K562 (cell line): ENCODE results near the gene RBM20. TPM values are rescaled to one million over a fixed set of nuclear protein-coding genes. Genes with fewer than 3 reads are reported as not detected.

Experiments
- ATAC-seq: fragments of 200-7000 bp; cut with Tn5 transposase; 3 replicates; pipeline ENCODE4 v1.9.1; 2020; ENCODE audit warnings: moderate library complexity
- BruUV-seq: library from RNA; stranded (reverse); fragments of 400-500 nt; replicated peaks from 2 replicates; lab custom pipeline; 2021; lab: Mats Ljungman, UMichigan
- CTCF ChIA-PET: fragments of 300-600 bp; formaldehyde crosslinking; extraction: SDS; loops from one replicate; lab custom pipeline; 2021; ENCODE audit warnings: low intra/inter-chr PET ratio; lab: Yijun Ruan, JAX
- POLR2A ChIA-PET: fragments of 300-600, 350-650 bp; sonication (Branson Sonifier 250); formaldehyde crosslinking; extraction: SDS; loops from one replicate; lab custom pipeline; 2021; ENCODE audit warnings: antibody characterized with exemption, inconsistent platforms; lab: Yijun Ruan, JAX
- DNase-seq, 4 experiments: peaks; one replicate each; pipeline versions ENCODE4 v3.0.0 to v3.0.0-alpha.2; 2011 to 2018; ENCODE audit warnings: low spot score in 3 of 4, mixed read lengths in 3 of 4; ENCODE audit errors: extremely low read depth in 1 of 4
- FAIRE-seq: peaks from 2 replicates; lab custom pipeline; 2011; peaks lifted over from hg19 to GRCh38; lab: Jason Lieb, UNC
- H2AFZ ChIP-seq: 2 replicates; pipeline ENCODE4 v1.6.0; 2011; ENCODE audit warnings: low read depth, low read length, control low read depth, inconsistent platforms
- H3K27ac ChIP-seq: fragments of 200-600 bp; 3 replicates; pipeline ENCODE4 v1.8.0; 2011; ENCODE audit warnings: low read depth, mild to moderate bottlenecking, control low read depth, inconsistent platforms, low read length, moderate library complexity, mixed read lengths; ENCODE audit errors: extremely low read depth
- H3K27me3 ChIP-seq, 2 experiments: fragments of 300-600 bp in 1 of 2; 2 replicates in 1 of 2; 3 replicates in 1 of 2; pipeline versions ENCODE4 v1.6.0 to v1.8.0; 2011; ENCODE audit warnings: inconsistent platforms in 2 of 2, low read length in 2 of 2, mild to moderate bottlenecking in 1 of 2, mixed read lengths in 1 of 2, moderate library complexity in 1 of 2; ENCODE audit not compliant: control insufficient read depth in 2 of 2, insufficient read depth in 2 of 2
- H3K36me3 ChIP-seq: fragments of 300-600 bp; 3 replicates; pipeline ENCODE4 v1.8.0; 2011; ENCODE audit warnings: mild to moderate bottlenecking, low read length, inconsistent platforms; ENCODE audit not compliant: control insufficient read depth, insufficient read depth
- H3K4me1 ChIP-seq, 2 experiments: fragments of 200-600 bp in 1 of 2; replicated peaks in 1 of 2; 2 replicates in 1 of 2; 3 replicates in 1 of 2; pipeline versions ENCODE4 v1.5.1 to v1.8.0; 2011; ENCODE audit warnings: inconsistent platforms in 2 of 2, low read length in 2 of 2, mild to moderate bottlenecking in 1 of 2, mixed read lengths in 1 of 2, moderate library complexity in 1 of 2; ENCODE audit not compliant: control insufficient read depth in 2 of 2, insufficient read depth in 2 of 2
- H3K4me2 ChIP-seq: 2 replicates; pipeline ENCODE4 v1.6.1; 2011; ENCODE audit warnings: low read length, control low read depth, inconsistent platforms, mixed read lengths; ENCODE audit not compliant: insufficient read depth
- H3K4me3 ChIP-seq: fragments of 200-600 bp; sonication (generic), shearing (Covaris generic); 2 replicates; pipeline ENCODE4 v1.5.1; 2016; ENCODE audit warnings: control low read depth, inconsistent platforms
- H3K79me2 ChIP-seq: fragments of 200-600 bp; 3 replicates; pipeline ENCODE4 v1.8.0; 2011; ENCODE audit warnings: low read length, inconsistent platforms; ENCODE audit not compliant: control insufficient read depth, insufficient read depth
- H3K9ac ChIP-seq, 2 experiments: 2 replicates each; pipeline versions ENCODE4 v1.6.0 to v1.6.1; 2011; ENCODE audit warnings: low read depth in 2 of 2, low read length in 2 of 2, control low read depth in 1 of 2, inconsistent platforms in 1 of 2, mild to moderate bottlenecking in 1 of 2, mixed read lengths in 1 of 2; ENCODE audit not compliant: insufficient read depth in 1 of 2
- H3K9me1 ChIP-seq: one replicate; pipeline ENCODE4 v1.6.0; 2011; ENCODE audit warnings: inconsistent platforms, mild to moderate bottlenecking, low read length, moderate library complexity; ENCODE audit not compliant: control insufficient read depth, insufficient read depth
- H3K9me3 ChIP-seq: replicated peaks from 2 replicates; pipeline ENCODE4 v1.5.1; 2011; ENCODE audit warnings: low read depth, low read length, inconsistent platforms; ENCODE audit not compliant: control insufficient read depth, insufficient read depth
- H4K20me1 ChIP-seq: replicated peaks from 2 replicates; pipeline ENCODE4 v1.6.1; 2011; ENCODE audit warnings: low read length, inconsistent platforms, mixed read lengths; ENCODE audit not compliant: control insufficient read depth, insufficient read depth
- ASH1L ChIP-seq: fragments of 450-650 bp; IDR thresholded peaks from 2 replicates; pipeline ENCODE4 v1.6.1; 2018; ENCODE audit warnings: borderline replicate concordance, mild to moderate bottlenecking, low read depth; ENCODE audit not compliant: partially characterized antibody
- GABPB1 ChIP-seq: sonication (generic); formaldehyde crosslinking; IDR thresholded peaks from 2 replicates; pipeline ENCODE4 v1.8.0; 2022; ENCODE audit warnings: mild to moderate bottlenecking, missing genetic modification reagents
- HDAC3 ChIP-seq: fragments of 450-650 bp; IDR thresholded peaks from 2 replicates; pipeline ENCODE4 v1.6.1; 2018; ENCODE audit warnings: borderline replicate concordance, mild to moderate bottlenecking, moderate library complexity; ENCODE audit not compliant: partially characterized antibody
- NCOA4 ChIP-seq: fragments of 450-650 bp; IDR thresholded peaks from 2 replicates; pipeline ENCODE4 v1.6.1; 2018; ENCODE audit warnings: mild to moderate bottlenecking; ENCODE audit not compliant: partially characterized antibody
- POLR2AphosphoS5 ChIP-seq: IDR thresholded peaks from 2 replicates; pipeline ENCODE4 v1.6.1; 2011; ENCODE audit warnings: mild to moderate bottlenecking, low read depth, low read length, moderate library complexity; ENCODE audit not compliant: control insufficient read depth, insufficient read depth
- POLR2H ChIP-seq: IDR thresholded peaks from 2 replicates; pipeline ENCODE4 v1.6.1; 2016; ENCODE audit warnings: missing genetic modification characterization, low read depth, mild to moderate bottlenecking, control low read depth, missing compliant biosample characterization, moderate library complexity
- RBFOX2 ChIP-seq: fragments of 200-400 bp; formaldehyde crosslinking; IDR thresholded peaks from 2 replicates; pipeline ENCODE4 v1.6.1; 2017; ENCODE audit warnings: low read depth, mild to moderate bottlenecking, low read length, moderate library complexity
- SMAD4 ChIP-seq: fragments of 250-450 bp; sonication (Bioruptor Pico); conservative IDR thresholded peaks from 2 replicates; pipeline ENCODE4 v1.8.0; 2021; ENCODE audit warnings: inconsistent platforms, mild to moderate bottlenecking, moderate library complexity
- WGBS: fragments of 100-300 bp; shearing (Covaris generic); methylation state at CpG from one replicate; pipeline ENCODE4 v1.1.6; 2016; ENCODE audit warnings: low coverage, mixed read lengths; ENCODE audit not compliant: insufficient coverage; ENCODE audit errors: missing lambda C conversion rate; 5-methylcytosine and 5-hydroxymethylcytosine counted together
- in situ Hi-C: fragments of 300-500 bp; cut with MboI; formaldehyde crosslinking; loops from 4 replicates; pipeline ENCODE4 v1.15.0; 2018; ENCODE audit warnings: inconsistent platforms, mixed read lengths
- intact Hi-C: fragments of 100-400 bp; cut with micrococcal nuclease; formaldehyde crosslinking; loops from 2 replicates; pipeline ENCODE4 v1.14.2; 2022
- polyA plus RNA-seq, 8 experiments: library from polyadenylated mRNA; depleted of rRNA in 4 of 8; stranded (reverse) in 5 of 8; unstranded in 3 of 8; fragments of >200 nt; fragmentation: Nextera tagmentation in 2 of 8; fragmentation: Illumina TruSeq in 1 of 8; extraction: Ambion mirVana in 2 of 8; extraction: Trizol in 1 of 8; gene quantifications; 2 replicates each; pipeline versions ENCODE4 v1.2.1 to v1.2.3, GENCODE V29; 2011 to 2014; ENCODE audit warnings: inconsistent platforms in 1 of 8, missing spikeins in 1 of 8
- total RNA-seq, 7 experiments: library from RNA; depleted of rRNA in 6 of 7; stranded (reverse); fragments of >200 nt in 6 of 7; fragmentation: Illumina TruSeq in 2 of 7; extraction: Trizol in 2 of 7; gene quantifications; 2 replicates each; pipeline versions ENCODE4 v1.2.1 to v1.2.3, GENCODE V29; 2011 to 2021; ENCODE audit warnings: low replicate concordance in 1 of 7
- TF ChIP-seq, protein P1 (sequence below): fragments of 450-650 bp; IDR thresholded peaks from 2 replicates; pipeline ENCODE4 v1.6.1; 2016; ENCODE audit warnings: antibody characterized with exemption
- TF ChIP-seq, protein P2 (sequence below): fragments of 450-650 bp; IDR thresholded peaks from 2 replicates; pipeline ENCODE4 v1.7.1; 2018; ENCODE audit warnings: mild to moderate bottlenecking, low read depth; ENCODE audit not compliant: partially characterized antibody

RBM20 gene
- total and polyA plus RNA-seq, 9 of the 15 experiments (the other 6 are each of a cell fraction or from before 2014, with no cell fraction given) = 0.63 to 5.7 (median 3.2) TPM

GRCh38 chr10:110870823-110871297 is 226.7 kb downstream of the RBM20 start (continued):
- 0 out of 2 replicates have a peak, but pooled peaks have one; percentile 13 for TF ChIP-seq SMAD4
- no peak for TF ChIP-seq NCOA4

DNA sequence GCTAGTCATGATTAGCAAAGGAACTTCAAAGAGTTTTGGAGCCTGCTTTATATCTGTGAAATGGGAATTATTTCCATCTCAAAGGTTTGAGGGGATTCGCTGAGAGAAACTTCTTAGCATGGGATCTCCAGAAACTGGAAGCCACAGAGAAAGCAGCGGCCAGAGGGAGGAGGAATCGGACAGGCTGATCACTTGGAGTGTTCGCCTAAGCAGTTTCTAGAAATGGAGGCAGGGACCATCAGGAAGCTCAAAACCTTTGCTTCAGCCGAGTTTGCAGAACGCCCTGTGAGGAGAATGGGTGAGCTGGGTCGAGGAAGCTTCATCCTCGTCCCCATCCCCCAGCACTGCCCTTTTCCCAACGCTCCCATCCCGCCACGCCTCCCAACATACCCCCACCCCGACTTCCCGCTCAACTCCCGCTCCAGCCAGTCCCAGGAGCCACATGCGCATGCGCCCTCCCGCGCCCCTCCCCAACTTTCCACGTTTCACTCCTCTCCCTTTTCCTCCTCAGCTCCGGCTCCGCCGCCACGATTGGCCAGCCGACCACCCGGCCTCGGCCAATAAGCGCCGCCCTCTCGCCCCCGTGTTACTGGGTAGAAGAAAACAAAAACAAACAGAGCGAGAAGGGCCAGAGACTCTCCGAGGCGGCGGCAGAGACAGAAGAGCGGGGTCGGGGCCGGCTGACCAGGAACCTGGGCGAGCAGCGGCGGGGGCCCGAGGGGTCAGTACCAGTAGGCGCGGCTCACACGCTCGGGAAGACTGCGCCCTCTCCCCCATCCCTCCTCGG is 227.4 kb downstream of the RBM20 start, which contains the start of gene PDCD4:
Gene PDCD4 (plus strand): TSS at position 631 of the 787 bp plus-strand sequence. CDS start 4,100 bp downstream, outside the sequence.
- WGBS = 1% methylated on average over 18 of the region's 47 CpGs
- TF ChIP-seq ASH1L = peak; percentile 53
- no peak for TF ChIP-seq HDAC3
- TF ChIP-seq, protein P1, sequence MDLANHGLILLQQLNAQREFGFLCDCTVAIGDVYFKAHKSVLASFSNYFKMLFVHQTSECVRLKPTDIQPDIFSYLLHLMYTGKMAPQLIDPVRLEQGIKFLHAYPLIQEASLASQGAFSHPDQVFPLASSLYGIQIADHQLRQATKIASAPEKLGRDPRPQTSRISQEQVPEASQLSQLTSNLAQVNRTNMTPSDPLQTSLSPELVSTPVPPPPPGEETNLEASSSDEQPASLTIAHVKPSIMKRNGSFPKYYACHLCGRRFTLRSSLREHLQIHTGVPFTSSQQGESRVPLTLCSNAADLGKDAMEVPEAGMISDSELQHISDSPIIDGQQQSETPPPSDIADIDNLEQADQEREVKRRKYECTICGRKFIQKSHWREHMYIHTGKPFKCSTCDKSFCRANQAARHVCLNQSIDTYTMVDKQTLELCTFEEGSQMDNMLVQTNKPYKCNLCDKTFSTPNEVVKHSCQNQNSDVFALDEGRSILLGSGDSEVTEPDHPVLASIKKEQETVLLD = peak; percentile 95
- TF ChIP-seq, protein P2, sequence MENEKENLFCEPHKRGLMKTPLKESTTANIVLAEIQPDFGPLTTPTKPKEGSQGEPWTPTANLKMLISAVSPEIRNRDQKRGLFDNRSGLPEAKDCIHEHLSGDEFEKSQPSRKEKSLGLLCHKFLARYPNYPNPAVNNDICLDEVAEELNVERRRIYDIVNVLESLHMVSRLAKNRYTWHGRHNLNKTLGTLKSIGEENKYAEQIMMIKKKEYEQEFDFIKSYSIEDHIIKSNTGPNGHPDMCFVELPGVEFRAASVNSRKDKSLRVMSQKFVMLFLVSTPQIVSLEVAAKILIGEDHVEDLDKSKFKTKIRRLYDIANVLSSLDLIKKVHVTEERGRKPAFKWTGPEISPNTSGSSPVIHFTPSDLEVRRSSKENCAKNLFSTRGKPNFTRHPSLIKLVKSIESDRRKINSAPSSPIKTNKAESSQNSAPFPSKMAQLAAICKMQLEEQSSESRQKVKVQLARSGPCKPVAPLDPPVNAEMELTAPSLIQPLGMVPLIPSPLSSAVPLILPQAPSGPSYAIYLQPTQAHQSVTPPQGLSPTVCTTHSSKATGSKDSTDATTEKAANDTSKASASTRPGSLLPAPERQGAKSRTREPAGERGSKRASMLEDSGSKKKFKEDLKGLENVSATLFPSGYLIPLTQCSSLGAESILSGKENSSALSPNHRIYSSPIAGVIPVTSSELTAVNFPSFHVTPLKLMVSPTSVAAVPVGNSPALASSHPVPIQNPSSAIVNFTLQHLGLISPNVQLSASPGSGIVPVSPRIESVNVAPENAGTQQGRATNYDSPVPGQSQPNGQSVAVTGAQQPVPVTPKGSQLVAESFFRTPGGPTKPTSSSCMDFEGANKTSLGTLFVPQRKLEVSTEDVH = no peak
- TF ChIP-seq POLR2H (tag) = peak; percentile 73
- peak; percentile 92 for TF ChIP-seq RBFOX2
- peak; percentile 73 for TF ChIP-seq POLR2AphosphoS5
- no peak for TF ChIP-seq GABPB1 (CRISPR knock-in tag)

More for the DNA sequence above, 227.4 kb downstream of the RBM20 start, which contains the start of gene PDCD4:
- H3K9me1 ChIP-seq = no peaks in the 10 kb centered on the region
- in situ Hi-C loops = no loop called here
- H3K4me2 ChIP-seq = peak within 1 kb of the TSS; percentile 84
- H4K20me1 ChIP-seq = no peaks in the 10 kb centered on the region
- peak; percentile 86 for ATAC-seq
- H3K9ac ChIP-seq = peak within 1 kb of the TSS; percentile 89 to 95
- ChIA-PET POLR2A (interaction anchor here (0.6 to 1.0 kb wide), 12 partner anchors 9 to 708 kb away, joined by 3 to 6 read pairs (median 4); partner anchors contain the start of gene BBIP1), CTCF (no interaction called here)
- H3K27ac ChIP-seq = peak within 1 kb of the TSS; percentile 83
- DNase-seq = peak; percentile 89 to 97 (median 92)
- H3K9me3 ChIP-seq = no peaks in the 10 kb centered on the region
- BruUV-seq = TSS peak; percentile 94
- intact Hi-C loops = loop anchor here (1.0 to 10.0 kb wide), 5 partner anchors 13 to 257 kb away; no protein-coding TSS in a partner anchor
- peaks cover 35% of the 10 kb centered on the region for H3K79me2 ChIP-seq
- peak; percentile 93 for FAIRE-seq
- peak within 1 kb of the TSS; percentile 64 for H3K4me3 ChIP-seq
- no peaks in the 10 kb centered on the region for H3K27me3 ChIP-seq
- peak within 1 kb of the TSS; percentile 84 for H2AFZ ChIP-seq
- H3K36me3 ChIP-seq = 0 out of 3 replicates have a peak, but pooled peaks cover 5% of the 10 kb centered on the region
- peaks cover 15 to 26% of the 10 kb centered on the region in 2 experiments for H3K4me1 ChIP-seq
